ENCODE data around the gene RLF. TPM values are rescaled to one million over a fixed set of nuclear protein-coding genes. Genes with fewer than 3 reads are reported as not detected.
"Not testable (repeated sequence)": the region's sequence is repeated elsewhere in the genome, so short reads cannot be mapped to it uniquely, and the experiment has no call there.

Gene RLF
- total RNA-seq, 4 donors from 2014 or later = 19.4 to 28.7 (median 27.9) TPM

DNA sequence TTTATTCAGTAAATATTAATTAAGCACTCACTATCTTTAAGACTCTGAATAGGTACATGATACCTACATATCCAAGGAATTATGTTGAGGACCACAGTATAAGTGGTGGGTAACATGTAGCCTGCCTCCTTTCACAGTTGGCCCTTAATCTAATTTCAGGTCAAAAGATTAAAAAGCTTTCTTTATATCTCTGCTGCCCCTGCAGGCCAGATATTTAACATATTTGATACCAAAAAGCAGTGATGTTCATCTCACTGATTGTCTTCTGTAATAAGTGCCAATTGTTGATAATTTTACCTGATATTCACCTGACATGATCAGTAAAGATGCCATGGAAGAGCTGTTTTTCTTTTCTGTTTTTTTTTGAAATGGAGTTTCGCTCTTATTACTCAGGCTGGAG lies 36.5 kb downstream of the RLF start:
- no peaks in the 10 kb centered on the region for H3K4me1 ChIP-seq
- no peak overlapping the region for H3K27ac ChIP-seq
- no peak overlapping the region for H3K4me3 ChIP-seq
- 67 to 92% methylated on average over 1 of the region's 1 CpG for WGBS, 2 donors (ENCODE audit: low coverage in 1 of 2)
- H3K36me3 ChIP-seq = peaks cover 0 to 57% of the 10 kb centered on the region in 2 donors
- no peaks in the 10 kb centered on the region for H3K27me3 ChIP-seq
- TF ChIP-seq POLR2AphosphoS5 (IDR thresholded peaks at IDR 0.05) = no peak
- no peak for TF ChIP-seq POLR2A (IDR thresholded peaks at IDR 0.05)
- TF ChIP-seq, protein P1, sequence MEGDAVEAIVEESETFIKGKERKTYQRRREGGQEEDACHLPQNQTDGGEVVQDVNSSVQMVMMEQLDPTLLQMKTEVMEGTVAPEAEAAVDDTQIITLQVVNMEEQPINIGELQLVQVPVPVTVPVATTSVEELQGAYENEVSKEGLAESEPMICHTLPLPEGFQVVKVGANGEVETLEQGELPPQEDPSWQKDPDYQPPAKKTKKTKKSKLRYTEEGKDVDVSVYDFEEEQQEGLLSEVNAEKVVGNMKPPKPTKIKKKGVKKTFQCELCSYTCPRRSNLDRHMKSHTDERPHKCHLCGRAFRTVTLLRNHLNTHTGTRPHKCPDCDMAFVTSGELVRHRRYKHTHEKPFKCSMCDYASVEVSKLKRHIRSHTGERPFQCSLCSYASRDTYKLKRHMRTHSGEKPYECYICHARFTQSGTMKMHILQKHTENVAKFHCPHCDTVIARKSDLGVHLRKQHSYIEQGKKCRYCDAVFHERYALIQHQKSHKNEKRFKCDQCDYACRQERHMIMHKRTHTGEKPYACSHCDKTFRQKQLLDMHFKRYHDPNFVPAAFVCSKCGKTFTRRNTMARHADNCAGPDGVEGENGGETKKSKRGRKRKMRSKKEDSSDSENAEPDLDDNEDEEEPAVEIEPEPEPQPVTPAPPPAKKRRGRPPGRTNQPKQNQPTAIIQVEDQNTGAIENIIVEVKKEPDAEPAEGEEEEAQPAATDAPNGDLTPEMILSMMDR (IDR thresholded peaks at IDR 0.05) = no peak
- no peak for TF ChIP-seq EP300 (IDR thresholded peaks at IDR 0.05)
- ATAC-seq = no peak
- H3K9me3 ChIP-seq = no peaks in the 10 kb centered on the region

DNA sequence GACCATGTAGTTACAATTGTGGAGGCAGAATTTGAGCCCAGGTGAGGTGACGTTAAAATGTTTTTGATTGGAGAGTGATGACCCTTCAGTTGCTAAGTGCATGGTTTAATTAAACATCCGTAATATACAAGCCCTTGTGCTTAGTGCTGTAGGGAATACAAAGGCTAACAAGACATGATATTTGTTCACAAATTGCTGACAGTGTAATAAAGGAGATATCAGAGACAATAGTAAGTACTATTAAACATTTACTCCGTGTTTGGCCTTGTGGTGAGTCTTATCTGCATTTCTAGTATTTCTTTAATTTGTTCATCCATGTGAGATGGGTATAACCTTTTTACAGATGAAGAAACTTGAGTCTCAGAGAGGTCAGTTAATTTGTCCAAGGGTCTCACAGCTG lies 37.9 kb downstream of the RLF start:
- H3K4me1 ChIP-seq = no peaks in the 10 kb centered on the region
- H3K36me3 ChIP-seq = peaks cover 0 to 72% of the 10 kb centered on the region in 2 donors
- H3K27me3 ChIP-seq = no peaks in the 10 kb centered on the region
- 85 to 96% methylated on average over 3 of the region's 3 CpGs for WGBS, 2 donors (ENCODE audit: low coverage in 1 of 2)
- no peak overlapping the region for H3K27ac ChIP-seq
- TF ChIP-seq EP300 (IDR thresholded peaks at IDR 0.05) = no peak
- TF ChIP-seq, protein P1 (IDR thresholded peaks at IDR 0.05) = no peak
- no peak for ATAC-seq
- H3K4me3 ChIP-seq = no peak overlapping the region
- H3K9me3 ChIP-seq = no peaks in the 10 kb centered on the region

DNA sequence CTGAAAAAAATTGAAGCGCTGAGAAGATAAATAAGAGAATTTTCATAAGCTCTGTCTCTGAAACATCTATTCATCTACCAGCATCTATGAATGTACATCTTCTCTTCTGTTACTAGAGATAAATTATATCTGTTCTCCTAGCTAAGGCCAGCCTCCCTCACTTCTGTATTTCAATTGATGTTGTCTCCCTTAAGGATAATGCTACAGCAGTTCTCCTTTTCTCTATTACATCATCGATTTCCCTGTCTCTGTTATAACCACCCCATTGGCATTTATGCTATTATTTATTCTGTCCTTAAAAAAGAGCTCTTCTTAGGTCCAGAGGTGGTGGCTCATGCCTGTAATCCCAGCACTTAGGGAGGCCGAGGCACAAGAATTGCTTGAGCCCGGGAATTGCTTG lies 43.7 kb downstream of the RLF start:
- Histone ChIP-seq H3K36me3 (peaks cover 0 to 65% of the 10 kb centered on the region in 2 donors), H3K27ac (no peak overlapping the region), H3K4me3 (no peak overlapping the region), H3K4me1 (peaks cover 0 to 1% (median 0%) of the 10 kb centered on the region in 3 donors), H3K27me3 (no peaks in the 10 kb centered on the region), H3K9me3 (no peaks in the 10 kb centered on the region)
- TF ChIP-seq POLR2AphosphoS5 (IDR thresholded peaks at IDR 0.05) (no peak), EP300 (IDR thresholded peaks at IDR 0.05) (no peak), POLR2A (IDR thresholded peaks at IDR 0.05) (no peak)
- TF ChIP-seq, protein P1 (IDR thresholded peaks at IDR 0.05) = no peak
- no peak for ATAC-seq
- 95 to 100% methylated on average over 1 to 3 of the region's 4 CpGs for WGBS, 2 donors (ENCODE audit: low coverage in 1 of 2)

DNA sequence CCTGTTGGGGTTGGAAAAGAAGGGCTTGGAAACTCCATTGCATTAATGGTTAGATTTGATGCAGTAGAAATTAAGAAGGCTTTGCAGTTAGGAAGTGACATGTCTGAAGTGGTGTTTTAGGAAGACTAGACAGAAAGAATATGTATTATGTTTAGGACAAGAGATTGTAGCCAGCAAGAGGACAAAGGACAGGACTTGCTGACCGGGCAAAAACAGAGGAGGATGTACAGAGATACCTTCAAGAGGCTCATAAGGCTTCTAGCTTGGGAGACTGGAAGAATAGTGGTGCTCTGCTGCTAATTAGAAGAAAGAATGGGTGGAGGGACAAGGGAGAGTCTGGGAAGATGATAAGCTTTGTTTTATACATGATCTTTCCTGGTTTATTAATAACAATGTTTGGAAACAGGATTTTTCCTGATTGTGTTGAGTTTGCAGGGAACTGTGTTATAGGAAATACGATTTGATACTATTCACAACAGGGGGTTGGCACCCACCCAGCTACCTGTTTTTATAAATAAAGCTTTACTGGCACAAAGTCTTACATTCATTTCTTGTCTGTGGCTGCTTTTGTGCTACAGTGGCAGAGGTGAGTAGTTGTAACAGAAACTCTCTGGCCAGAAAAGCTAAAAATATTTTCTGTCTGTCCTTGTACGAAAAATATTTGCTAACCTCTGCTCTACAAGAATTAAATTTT lies 49.5 kb downstream of the RLF start:
- no peak for ATAC-seq
- no peak overlapping the region for H3K27ac ChIP-seq
- peaks cover 0 to 72% of the 10 kb centered on the region in 2 donors for H3K36me3 ChIP-seq
- no peak overlapping the region for H3K4me3 ChIP-seq
- 75 to 77% methylated on average over 3 of the region's 3 CpGs for WGBS, 2 donors (ENCODE audit: low coverage in 1 of 2)
- TF ChIP-seq, protein P1 (IDR thresholded peaks at IDR 0.05) = no peak
- no peak for TF ChIP-seq POLR2A (IDR thresholded peaks at IDR 0.05)
- no peak for TF ChIP-seq EP300 (IDR thresholded peaks at IDR 0.05)
- TF ChIP-seq POLR2AphosphoS5 (IDR thresholded peaks at IDR 0.05) = no peak
- H3K27me3 ChIP-seq = no peaks in the 10 kb centered on the region
- no peaks in the 10 kb centered on the region for H3K9me3 ChIP-seq
- H3K4me1 ChIP-seq = peaks cover 0 to 5% (median 0%) of the 10 kb centered on the region in 3 donors

DNA sequence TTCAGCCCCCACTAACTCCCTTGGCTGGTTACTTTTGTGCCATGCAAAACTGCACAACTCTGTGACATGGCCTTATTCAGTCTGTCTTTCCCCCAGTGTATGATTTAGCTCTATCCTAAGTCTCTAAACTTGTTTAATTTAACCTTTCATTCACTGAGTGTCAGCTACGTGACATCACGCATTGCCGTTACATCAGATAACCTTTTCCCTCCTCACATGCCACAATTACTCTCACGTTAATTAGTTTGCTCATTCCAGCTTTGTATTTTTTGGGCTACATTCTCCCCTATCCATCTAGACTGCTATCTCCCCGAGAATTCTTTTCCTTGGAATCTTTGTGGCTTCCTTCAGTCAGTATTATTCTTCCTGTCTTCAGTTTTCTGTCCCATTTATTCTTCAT lies 57.1 kb downstream of the RLF start:
- ATAC-seq = no peak
- Histone ChIP-seq H3K27ac (no peak overlapping the region), H3K4me3 (no peak overlapping the region), H3K27me3 (no peaks in the 10 kb centered on the region), H3K36me3 (peaks cover 0 to 41% of the 10 kb centered on the region in 2 donors), H3K4me1 (no peaks in the 10 kb centered on the region), H3K9me3 (no peaks in the 10 kb centered on the region)
- 83 to 95% methylated on average over 4 to 5 of the region's 5 CpGs for WGBS, 2 donors (ENCODE audit: low coverage in 1 of 2)
- TF ChIP-seq POLR2A (IDR thresholded peaks at IDR 0.05) = no peak
- TF ChIP-seq, protein P1 (IDR thresholded peaks at IDR 0.05) = no peak
- TF ChIP-seq EP300 (IDR thresholded peaks at IDR 0.05) = no peak

DNA sequence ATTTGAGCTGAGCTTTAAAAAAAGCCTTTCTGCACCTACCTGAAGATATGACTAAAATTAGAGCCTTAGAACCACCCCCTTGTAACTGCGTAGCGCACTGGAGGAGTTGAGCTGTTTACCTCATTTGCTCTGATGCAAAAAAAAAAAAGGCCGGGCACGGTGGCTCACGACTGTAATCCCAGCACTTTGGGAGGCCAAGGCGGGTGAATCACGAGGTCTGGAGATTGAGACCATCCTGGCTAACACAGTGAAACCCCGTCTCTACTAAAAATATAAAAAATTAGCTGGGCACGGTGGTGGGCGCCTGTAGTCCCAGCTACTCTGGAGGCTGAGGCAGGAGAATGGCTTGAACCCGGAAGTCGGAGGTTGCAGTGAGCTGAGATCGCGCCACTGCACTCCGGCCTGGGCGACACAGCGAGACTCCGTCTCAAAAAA lies 60.3 kb downstream of the RLF start:
- H3K27me3 ChIP-seq, H3K4me3 ChIP-seq, H3K4me1 ChIP-seq, ATAC-seq, H3K27ac ChIP-seq, H3K9me3 ChIP-seq: not testable (repeated sequence)
- 90% methylated on average over 17 of the region's 18 CpGs; no CpG with 5 or more reads in 1 of the 2 donors for WGBS, 2 donors (ENCODE audit: low coverage in 1 of 2)
- peaks cover 0 to 33% of the 10 kb centered on the region in 2 donors for H3K36me3 ChIP-seq
